H1 (cell line): ENCODE results near the gene PHLPP1. TPM values are rescaled to one million over a fixed set of nuclear protein-coding genes. Genes with fewer than 3 reads are reported as not detected.

ENCODE experiments used
- CTCF ChIA-PET: fragments of 300-600 bp; sonication (Branson Sonifier 250); formaldehyde crosslinking; loops from one replicate; lab custom pipeline; 2021; ENCODE audit not compliant: partially characterized antibody; lab: Charles Lee
- POLR2A ChIA-PET: fragments of 300-600 bp; sonication (Branson Sonifier 250); formaldehyde crosslinking; loops from one replicate; lab custom pipeline; 2021; ENCODE audit warnings: inconsistent platforms; ENCODE audit not compliant: partially characterized antibody; lab: Charles Lee
- DNase-seq, 2 experiments: peaks; one replicate each; pipeline versions ENCODE4 v3.0.0 to v3.0.0-alpha.2; 2010 to 2022; ENCODE audit warnings: low spot score in 2 of 2, low read depth in 1 of 2, mixed read lengths in 1 of 2
- FAIRE-seq: peaks from 2 replicates; lab custom pipeline; 2011; peaks lifted over from hg19 to GRCh38; lab: Jason Lieb, UNC
- H2AFZ ChIP-seq: 2 replicates; pipeline ENCODE4 v1.8.1; 2012; ENCODE audit warnings: low read length, inconsistent platforms
- H2AK5ac ChIP-seq: 2 replicates; pipeline ENCODE4 v1.6.1; 2013; ENCODE audit warnings: low read depth, low read length
- H2BK120ac ChIP-seq: replicated peaks from 2 replicates; pipeline ENCODE3; 2013; ENCODE audit warnings: low read depth, low read length, inconsistent platforms
- H2BK12ac ChIP-seq: 2 replicates; pipeline ENCODE4 v1.6.1; 2013; ENCODE audit warnings: low read depth, low read length
- H2BK15ac ChIP-seq: 2 replicates; pipeline ENCODE4 v1.6.1; 2013; ENCODE audit warnings: low read length
- H2BK20ac ChIP-seq: 2 replicates; pipeline ENCODE4 v1.6.1; 2013; ENCODE audit warnings: low read length
- H2BK5ac ChIP-seq: 2 replicates; pipeline ENCODE4 v1.6.1; 2013; ENCODE audit warnings: low read depth, low read length
- H3K14ac ChIP-seq: 2 replicates; pipeline ENCODE4 v1.6.1; 2013; ENCODE audit warnings: inconsistent platforms; ENCODE audit not compliant: insufficient read length
- H3K18ac ChIP-seq: 2 replicates; pipeline ENCODE4 v1.6.1; 2013; ENCODE audit warnings: low read length; ENCODE audit errors: extremely low read depth
- H3K23ac ChIP-seq: 2 replicates; pipeline ENCODE4 v1.6.1; 2013; ENCODE audit warnings: inconsistent platforms; ENCODE audit not compliant: insufficient read length
- H3K23me2 ChIP-seq: 2 replicates; pipeline ENCODE4 v1.6.1; 2013; ENCODE audit warnings: low read depth, low read length
- H3K27ac ChIP-seq: 2 replicates; pipeline ENCODE4 v1.6.1; 2011; ENCODE audit warnings: low read depth, low read length, inconsistent platforms
- H3K27me3 ChIP-seq, 4 experiments: replicated peaks in 1 of 4; 1 replicate in 1 of 4; 2 replicates in 3 of 4; pipeline versions ENCODE4 v1.6.1 to v1.8.1; 2011 to 2013; ENCODE audit warnings: low read length in 3 of 4, mild to moderate bottlenecking in 3 of 4, inconsistent platforms in 2 of 4, mixed read lengths in 2 of 4, moderate library complexity in 1 of 4; ENCODE audit not compliant: control insufficient read depth in 3 of 4, insufficient read depth in 3 of 4; ENCODE audit errors: extremely low read depth in 1 of 4
- H3K36me3 ChIP-seq, 4 experiments: 2 replicates each; pipeline versions ENCODE4 v1.6.1 to v1.8.1; 2011 to 2013; ENCODE audit warnings: mild to moderate bottlenecking in 4 of 4, low read length in 3 of 4, moderate library complexity in 2 of 4, control low read depth in 1 of 4, inconsistent platforms in 1 of 4; ENCODE audit not compliant: insufficient read depth in 4 of 4, control insufficient read depth in 2 of 4
- H3K4ac ChIP-seq: replicated peaks from 2 replicates; pipeline ENCODE3; 2013; ENCODE audit warnings: low read length, low read depth, mixed read lengths, inconsistent platforms; ENCODE audit not compliant: insufficient read length
- H3K4me1 ChIP-seq, 4 experiments: replicated peaks in 1 of 4; 1 replicate in 1 of 4; 2 replicates in 3 of 4; pipeline versions ENCODE4 v1.6.1 to v1.8.1; 2011 to 2013; ENCODE audit warnings: low read length in 3 of 4, inconsistent platforms in 2 of 4, mixed read lengths in 1 of 4; ENCODE audit not compliant: insufficient read depth in 4 of 4, control insufficient read depth in 3 of 4
- H3K4me2 ChIP-seq, 2 experiments: 2 replicates each; pipeline versions ENCODE4 v1.6.1 to v1.8.1; 2011 to 2013; ENCODE audit warnings: low read depth in 2 of 2, low read length in 2 of 2, control low read depth in 1 of 2, inconsistent platforms in 1 of 2, mild to moderate bottlenecking in 1 of 2; ENCODE audit not compliant: insufficient read depth in 1 of 2
- H3K4me3 ChIP-seq, 4 experiments: fragments of 200-600, 300-600 bp in 1 of 4; sonication (generic), shearing (Covaris generic), sonication (Bioruptor Twin) in 1 of 4; 2 replicates each; pipeline versions ENCODE4 v1.5.1 to v1.8.1; 2011 to 2016; ENCODE audit warnings: low read length in 4 of 4, low read depth in 3 of 4, control low read depth in 2 of 4, inconsistent platforms in 2 of 4, mild to moderate bottlenecking in 2 of 4, mixed read lengths in 1 of 4, moderate library complexity in 1 of 4; ENCODE audit not compliant: insufficient read depth in 2 of 4; ENCODE audit errors: extremely low read depth in 1 of 4
- H3K56ac ChIP-seq: replicated peaks from 2 replicates; pipeline ENCODE3; 2013; ENCODE audit warnings: low read depth, mild to moderate bottlenecking, mixed read lengths, low read length, inconsistent platforms; ENCODE audit not compliant: insufficient read length
- H3K79me1 ChIP-seq: 2 replicates; pipeline ENCODE4 v1.6.1; 2013; ENCODE audit warnings: low read depth, low read length, control low read depth
- H3K79me2 ChIP-seq, 2 experiments: 2 replicates each; pipeline versions ENCODE4 v1.6.1 to v1.8.1; 2012 to 2013; ENCODE audit warnings: low read length in 2 of 2, mild to moderate bottlenecking in 2 of 2, inconsistent platforms in 1 of 2; ENCODE audit not compliant: insufficient read depth in 2 of 2, control insufficient read depth in 1 of 2
- H3K9ac ChIP-seq, 4 experiments: replicated peaks in 1 of 4; 1 replicate in 1 of 4; 2 replicates in 3 of 4; pipeline versions ENCODE4 v1.6.1 to v1.8.1; 2011 to 2013; ENCODE audit warnings: low read depth in 3 of 4, low read length in 3 of 4, control low read depth in 2 of 4, mild to moderate bottlenecking in 2 of 4, moderate library complexity in 2 of 4, inconsistent platforms in 1 of 4; ENCODE audit errors: extremely low read depth in 1 of 4
- H3K9me3 ChIP-seq, 2 experiments: 2 replicates each; pipeline versions ENCODE4 v1.6.1 to v1.8.1; 2012 to 2013; ENCODE audit warnings: mild to moderate bottlenecking in 2 of 2, moderate library complexity in 2 of 2, control low read depth in 1 of 2, inconsistent platforms in 1 of 2, low read depth in 1 of 2, low read length in 1 of 2, mixed read lengths in 1 of 2; ENCODE audit not compliant: insufficient read depth in 2 of 2
- H4K20me1 ChIP-seq, 2 experiments: replicated peaks in 1 of 2; 2 replicates each; pipeline versions ENCODE3 to v1.8.1; 2011 to 2013; ENCODE audit warnings: inconsistent platforms in 2 of 2, low read length in 2 of 2, mild to moderate bottlenecking in 1 of 2; ENCODE audit not compliant: insufficient read depth in 2 of 2, control insufficient read depth in 1 of 2
- H4K5ac ChIP-seq: 2 replicates; pipeline ENCODE4 v1.6.1; 2013; ENCODE audit warnings: low read length, low read depth, mixed read lengths, inconsistent platforms; ENCODE audit not compliant: insufficient read length
- H4K8ac ChIP-seq: 2 replicates; pipeline ENCODE4 v1.8.0; 2013; ENCODE audit warnings: mild to moderate bottlenecking, moderate library complexity, low read length, inconsistent platforms; ENCODE audit not compliant: insufficient read depth; ENCODE audit errors: extremely low read depth
- H4K91ac ChIP-seq: replicated peaks from 2 replicates; pipeline ENCODE3; 2013; ENCODE audit warnings: low read length, mixed read lengths, inconsistent platforms; ENCODE audit not compliant: insufficient read length
- SIN3A ChIP-seq, 2 experiments: IDR thresholded peaks in 1 of 2; conservative IDR thresholded peaks in 1 of 2; 2 replicates each; pipeline ENCODE4 v1.6.1; 2011 to 2012; ENCODE audit warnings: low read length in 2 of 2, improper control_type of control experiment in 1 of 2, low read depth in 1 of 2, mild to moderate bottlenecking in 1 of 2
- WGBS, 2 experiments: shearing (Covaris generic) in 1 of 2; methylation state at CpG; one replicate each; pipeline versions ENCODE4 v1.1.6 to v1.1.7; 2013 to 2015; ENCODE audit warnings: low lambda C conversion rate in 2 of 2, mixed read lengths in 2 of 2, inconsistent platforms in 1 of 2, low coverage in 1 of 2, missing lambda C conversion rate in 1 of 2; ENCODE audit not compliant: insufficient replicate concordance in 2 of 2, insufficient coverage in 1 of 2, insufficient read length in 1 of 2; ENCODE audit errors: extremely low coverage in 1 of 2, missing lambda C conversion rate in 1 of 2; 5-methylcytosine and 5-hydroxymethylcytosine counted together
- polyA plus RNA-seq, 7 experiments: library from polyadenylated mRNA; depleted of rRNA in 3 of 7; stranded (reverse) in 5 of 7; unstranded in 2 of 7; fragments of >200 nt in 5 of 7; fragments of 200-250 nt in 2 of 7; gene quantifications; 1 replicate in 5 of 7; 2 replicates in 1 of 7; 4 replicates in 1 of 7; pipeline versions ENCODE4 v1.2.1 to v1.2.3, GENCODE V29; 2011 to 2013; ENCODE audit warnings: missing spikeins in 2 of 7, mixed read lengths in 2 of 7
- total RNA-seq: library from RNA; stranded (reverse); fragmentation: NEBNext Ultra II Directional; extraction: Animal tissue kit (Norgen Biotek cat#: 25700); gene quantifications from 2 replicates; pipeline ENCODE4 v1.2.1, GENCODE V29; 2021

PHLPP1 gene
- total and polyA plus RNA-seq, 2 of the 8 experiments (the other 6 are each of a cell fraction or from before 2014, with no cell fraction given): 28.0 to 66.3 TPM

DNA sequence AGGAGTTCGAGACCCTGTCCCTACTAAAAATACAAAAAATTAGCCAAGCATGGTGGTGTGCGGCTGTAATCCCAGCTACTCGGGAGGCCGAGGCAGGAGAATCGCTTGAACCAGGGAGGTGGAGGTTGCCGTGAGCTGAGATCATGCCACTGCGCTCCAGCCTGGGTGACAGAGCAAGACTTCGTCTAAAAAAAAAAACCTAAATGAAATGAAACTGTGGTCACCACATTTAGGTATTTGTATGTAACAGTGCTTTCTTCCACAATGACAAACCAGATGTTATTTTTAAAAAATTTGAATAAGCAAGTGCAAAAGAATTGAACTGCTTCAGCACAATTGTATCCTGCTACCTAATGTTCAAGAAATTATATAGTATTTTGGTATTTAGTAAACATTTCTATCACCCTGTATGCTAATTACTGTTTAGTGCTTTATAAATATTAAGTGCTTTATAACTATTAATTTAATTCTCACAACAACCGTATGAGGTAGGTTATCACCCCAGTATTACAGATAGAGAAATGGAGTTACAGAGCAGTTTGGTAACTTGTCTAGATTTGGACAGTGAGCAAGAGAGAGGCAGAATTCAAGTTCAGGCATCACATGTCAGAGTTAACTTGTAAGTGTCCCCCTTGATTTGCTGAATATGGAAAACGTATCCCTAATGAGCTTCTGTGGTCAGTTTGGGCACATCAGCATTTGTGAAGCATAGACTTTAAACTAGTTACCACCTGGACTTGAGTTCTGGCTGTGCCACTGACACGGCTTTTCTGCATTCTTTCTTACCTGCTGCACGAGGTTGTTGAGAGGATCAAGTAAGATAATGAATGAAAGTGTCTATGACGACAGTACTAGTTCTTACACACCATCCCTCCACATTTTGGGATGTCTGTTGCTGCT lies 14.4 kb downstream of the PHLPP1 start:
- Histone ChIP-seq H3K23ac (no peak overlapping the region), H3K14ac (no peak overlapping the region), H2BK12ac (no peak overlapping the region), H3K9me3 (peaks cover 4 to 5% of the 10 kb centered on the region in 2 experiments; a peak in 2 of 4 replicates), H3K27ac (no peak overlapping the region), H4K91ac (no peak overlapping the region), H4K8ac (no peak overlapping the region), H3K9ac (no peak overlapping the region), H3K36me3 (peaks cover 0 to 12% (median 2%) of the 10 kb centered on the region in 4 experiments; a peak in 2 of 8 replicates), H4K5ac (no peak overlapping the region), H3K27me3 (no peaks in the 10 kb centered on the region), H2BK5ac (no peak overlapping the region), H2BK120ac (no peak overlapping the region), H4K20me1 (peaks cover 4 to 6% of the 10 kb centered on the region in 2 experiments), H3K4me3 (no peak overlapping the region), H2BK15ac (no peak overlapping the region), H3K56ac (no peak overlapping the region), H2AK5ac (no peak overlapping the region), H3K79me2 (peaks cover 37 to 100% of the 10 kb centered on the region in 2 experiments), H3K23me2 (no peaks in the 10 kb centered on the region), H3K4me2 (no peak overlapping the region), H3K79me1 (no peaks in the 10 kb centered on the region; the same call in 1 of the 2 replicates), H3K4me1 (peaks cover 0 to 6% (median 4%) of the 10 kb centered on the region in 4 experiments; a peak in 4 of 7 replicates), H3K18ac (no peak overlapping the region), H2BK20ac (no peak overlapping the region), H2AFZ (no peak overlapping the region), H3K4ac (no peak overlapping the region)
- DNase-seq: no peak
- ChIA-PET CTCF (no interaction called here), POLR2A (interaction anchor here (0.6 to 2.2 kb wide), 4 partner anchors 10 to 15 kb away, joined by 3 to 7 read pairs (median 4); no protein-coding TSS in a partner anchor)
- WGBS, 2 experiments: 92% methylated on average over 13 of the region's 13 CpGs; no CpG with 5 or more reads in 1 of the 2 experiments
- FAIRE-seq: no peak
- TF ChIP-seq SIN3A (conservative IDR thresholded peaks at IDR 0.05 in 1 of 2, IDR thresholded peaks at IDR 0.05 in 1 of 2; ENCODE audit: low read depth in 1 of 2, low read length in 2 of 2): no peak
